Uterus (tissue), 4 donors: ENCODE results near the gene ARMH4. TPM values are rescaled to one million over a fixed set of nuclear protein-coding genes. Genes with fewer than 3 reads are reported as not detected.
A peak's percentile ranks its signal among the peaks of the same experiment; 100 is the strongest.

ENCODE experiments used
- DNase-seq, 2 donors: peaks; one replicate each; pipeline ENCODE4 v3.0.0-alpha.2; 2019 to 2020
- H3K27ac ChIP-seq, 2 donors: fragments of 200-600 bp; sonication (generic); 1 replicate in 1 of 2; 2 replicates in 1 of 2; pipeline ENCODE4 v1.5.1; 2016 to 2018
- H3K27me3 ChIP-seq, 2 donors: fragments of 200-600 bp; sonication (generic); one replicate each; pipeline ENCODE4 v1.5.1; 2018 to 2019; ENCODE audit warnings: control low read depth in 1 of 2
- H3K36me3 ChIP-seq, 2 donors: fragments of 200-600 bp; sonication (generic); one replicate each; pipeline ENCODE4 v1.5.1; 2019; ENCODE audit warnings: control low read depth in 1 of 2
- H3K4me1 ChIP-seq, 2 donors: fragments of 200-600 bp; sonication (generic); one replicate each; pipeline ENCODE4 v1.5.1; 2018 to 2019; ENCODE audit warnings: control low read depth in 1 of 2
- H3K4me3 ChIP-seq, 2 donors: fragments of 200-600 bp; sonication (generic); 1 replicate in 1 of 2; 2 replicates in 1 of 2; pipeline ENCODE4 v1.5.1; 2018 to 2019; ENCODE audit warnings: mild to moderate bottlenecking in 1 of 2
- H3K9me3 ChIP-seq, 2 donors: fragments of 200-600 bp; sonication (generic); one replicate each; pipeline ENCODE4 v1.5.1; 2019; ENCODE audit warnings: control low read depth in 1 of 2
- POLR2A ChIP-seq, 2 donors: fragments of 450-650 bp; IDR thresholded peaks; one replicate each; pipeline ENCODE4 v1.6.1; 2016; ENCODE audit warnings: antibody characterized with exemption in 2 of 2, mild to moderate bottlenecking in 1 of 2, moderate library complexity in 1 of 2
- intact Hi-C: fragments of 100-400 bp; cut with DNase I; formaldehyde crosslinking; loops from one replicate; pipeline ENCODE4 v1.15.1; 2023; ENCODE audit warnings: low total_unique reads
- small RNA-seq: library from RNA; depleted of rRNA; stranded (forward); fragments of <200 nt; gene quantifications from one replicate; pipeline ENCODE3, GENCODE V24; 2016
- total RNA-seq, 4 donors: library from RNA; depleted of rRNA in 3 of 4; stranded (reverse); fragments of >200 nt in 3 of 4; gene quantifications; one replicate each; pipeline versions ENCODE4 v1.1.0 to v1.2.4, GENCODE V29; 2014 to 2023
- TF ChIP-seq, protein P1 (sequence below), 4 experiments: fragments of 200-600 bp in 2 of 4; fragments of 450-650 bp in 2 of 4; sonication (generic) in 2 of 4; IDR thresholded peaks; one replicate each; pipeline ENCODE4 v1.5.1; 2016 to 2019; ENCODE audit warnings: antibody characterized with exemption in 4 of 4, mild to moderate bottlenecking in 2 of 4, moderate library complexity in 1 of 4
- donor health status: DM: yes; HTN: yes; CAD: no.

ARMH4 gene
- total RNA-seq, 4 donors from 2014 or later, result 8.2 to 49.9 (median 11.2) TPM

- DNase-seq, result peak; percentile 20 to 22
- no peaks in the 10 kb centered on the region for H3K9me3 ChIP-seq
- intact Hi-C loops, result no loop called here
- TF ChIP-seq, protein P1, sequence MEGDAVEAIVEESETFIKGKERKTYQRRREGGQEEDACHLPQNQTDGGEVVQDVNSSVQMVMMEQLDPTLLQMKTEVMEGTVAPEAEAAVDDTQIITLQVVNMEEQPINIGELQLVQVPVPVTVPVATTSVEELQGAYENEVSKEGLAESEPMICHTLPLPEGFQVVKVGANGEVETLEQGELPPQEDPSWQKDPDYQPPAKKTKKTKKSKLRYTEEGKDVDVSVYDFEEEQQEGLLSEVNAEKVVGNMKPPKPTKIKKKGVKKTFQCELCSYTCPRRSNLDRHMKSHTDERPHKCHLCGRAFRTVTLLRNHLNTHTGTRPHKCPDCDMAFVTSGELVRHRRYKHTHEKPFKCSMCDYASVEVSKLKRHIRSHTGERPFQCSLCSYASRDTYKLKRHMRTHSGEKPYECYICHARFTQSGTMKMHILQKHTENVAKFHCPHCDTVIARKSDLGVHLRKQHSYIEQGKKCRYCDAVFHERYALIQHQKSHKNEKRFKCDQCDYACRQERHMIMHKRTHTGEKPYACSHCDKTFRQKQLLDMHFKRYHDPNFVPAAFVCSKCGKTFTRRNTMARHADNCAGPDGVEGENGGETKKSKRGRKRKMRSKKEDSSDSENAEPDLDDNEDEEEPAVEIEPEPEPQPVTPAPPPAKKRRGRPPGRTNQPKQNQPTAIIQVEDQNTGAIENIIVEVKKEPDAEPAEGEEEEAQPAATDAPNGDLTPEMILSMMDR (IDR thresholded peaks at IDR 0.05), result peak in 2 of 4 experiments; percentile 5 to 20
- TF ChIP-seq POLR2A (IDR thresholded peaks at IDR 0.05), result no peak
- peak overlapping the region; percentile 58 to 85 for H3K27ac ChIP-seq
- H3K36me3 ChIP-seq, result no peaks in the 10 kb centered on the region
- H3K4me1 ChIP-seq, result peaks cover 0 to 12% of the 10 kb centered on the region in 2 donors
- H3K4me3 ChIP-seq, result no peak overlapping the region
- H3K27me3 ChIP-seq, result no peaks in the 10 kb centered on the region
These were observed 189.5 kb downstream of the ARMH4 start for GRCh38 chr14:57962325-57963035.

GRCh38 chr14:57961786-57962060 is 190.3 kb downstream of the ARMH4 start:
- TF ChIP-seq, protein P1 (IDR thresholded peaks at IDR 0.05), result no peak
- TF ChIP-seq POLR2A (IDR thresholded peaks at IDR 0.05), result no peak
- no peak for DNase-seq

DNA sequence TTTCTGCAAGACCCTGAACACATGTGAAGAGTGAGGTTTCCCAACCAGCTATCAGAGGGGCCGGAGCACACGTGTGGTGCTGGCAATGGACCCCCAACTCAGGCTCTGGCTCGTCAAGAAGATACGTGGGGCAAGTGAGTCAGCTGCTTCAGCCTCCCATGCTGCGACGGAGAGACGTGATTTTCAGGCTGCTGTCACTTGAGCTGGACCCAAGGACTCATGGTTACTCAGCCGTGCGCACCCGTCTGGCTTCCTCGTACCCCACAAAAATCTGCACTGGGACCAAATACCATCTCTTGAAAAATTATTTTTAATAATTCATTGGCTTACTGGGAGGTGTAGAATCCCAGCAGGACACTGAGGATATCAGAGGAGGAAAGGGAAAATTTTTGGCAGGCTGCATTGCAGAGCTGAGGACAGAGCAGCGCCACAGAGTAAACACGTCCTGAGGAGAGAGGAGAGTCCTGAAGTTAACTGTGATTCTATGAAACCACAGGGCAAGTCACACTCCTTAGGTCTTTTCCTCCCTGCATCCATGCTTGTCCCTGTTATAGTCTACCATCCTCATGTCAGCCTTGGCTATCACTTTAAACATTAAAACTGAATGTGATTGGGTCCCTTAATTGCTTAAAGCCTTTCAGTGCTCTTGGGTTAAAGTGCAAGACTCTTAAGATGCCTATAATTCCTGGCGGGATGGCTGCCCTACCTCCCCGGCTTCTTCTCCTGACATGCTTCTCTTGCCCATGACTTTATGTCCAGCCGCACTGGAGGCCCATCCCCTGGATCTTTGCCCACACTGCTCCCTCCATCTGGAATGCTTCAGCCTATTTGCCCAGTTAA is 190.8 kb downstream of the ARMH4 start:
- Histone ChIP-seq H3K27me3 (no peaks in the 10 kb centered on the region), H3K9me3 (no peaks in the 10 kb centered on the region), H3K27ac (peak overlapping the region; percentile 58 to 85), H3K4me3 (no peak overlapping the region), H3K4me1 (peaks cover 0 to 12% of the 10 kb centered on the region in 2 donors), H3K36me3 (no peaks in the 10 kb centered on the region)
- no peak for TF ChIP-seq POLR2A (IDR thresholded peaks at IDR 0.05)
- TF ChIP-seq, protein P1 (IDR thresholded peaks at IDR 0.05), result no peak
- DNase-seq, result no peak
- intact Hi-C loops, result no loop called here

More at GRCh38 chr14:57961786-57962060, 190.3 kb downstream of the ARMH4 start:
- Histone ChIP-seq H3K9me3 (no peaks in the 10 kb centered on the region), H3K27me3 (no peaks in the 10 kb centered on the region), H3K4me1 (peaks cover 0 to 12% of the 10 kb centered on the region in 2 donors), H3K36me3 (no peaks in the 10 kb centered on the region), H3K4me3 (no peak overlapping the region), H3K27ac (peak overlapping the region; percentile 58 to 85)
- intact Hi-C loops, result no loop called here

DNA sequence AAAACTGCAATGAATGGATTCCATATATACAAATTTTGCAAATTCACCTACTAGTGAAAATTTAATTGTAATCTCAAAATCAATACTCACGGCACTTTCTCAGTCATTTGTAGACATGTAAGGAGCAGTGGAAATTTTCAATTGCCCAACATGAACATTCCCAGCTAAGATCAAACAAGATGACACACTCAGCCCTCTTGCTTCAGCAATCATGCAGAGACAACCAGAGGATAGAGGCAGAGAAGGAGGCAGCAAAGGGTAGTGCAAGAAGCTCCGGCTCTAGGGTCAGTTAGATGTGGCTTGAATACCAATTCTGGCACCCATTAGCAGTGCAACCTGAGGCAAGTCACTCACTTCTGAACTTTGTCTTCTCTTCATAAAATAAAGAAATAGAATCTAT is 194.6 kb downstream of the ARMH4 start:
- no peak for DNase-seq
- Histone ChIP-seq H3K27ac (no peak overlapping the region), H3K9me3 (no peaks in the 10 kb centered on the region), H3K4me3 (no peak overlapping the region), H3K36me3 (no peaks in the 10 kb centered on the region), H3K4me1 (no peaks in the 10 kb centered on the region), H3K27me3 (no peaks in the 10 kb centered on the region)
- intact Hi-C loops, result no loop called here
- TF ChIP-seq, protein P1 (IDR thresholded peaks at IDR 0.05), result no peak
- no peak for TF ChIP-seq POLR2A (IDR thresholded peaks at IDR 0.05)

Small RNA genes within 50 kb of the gene (small RNA-seq; reads per million reads assigned to genes)
- not detected for gene RN7SL598P

Other genes starting within 250 kb of the ARMH4 start
- 100 to 1,000 TPM in 1 of 4 donors, 10 to 100 TPM in 3; 57.4 to 203 (median 78.8) TPM for gene ACTR10, start 47.9 kb upstream of the ARMH4 start, total RNA-seq
- 100 to 1,000 TPM in 2 of 4 donors, 10 to 100 TPM in 2; 61.2 to 204 (median 114) TPM for gene PSMA3, start 92.6 kb upstream of the ARMH4 start, total RNA-seq
- 10 to 100 TPM in 2 of 4 donors, 1 to 10 TPM in 2; 8.2 to 37.5 (median 21.0) TPM for gene ARID4A, start 146.3 kb upstream of the ARMH4 start, total RNA-seq
- 10 to 100 TPM in 1 of 4 donors, not detected in 3; 18.7 TPM for gene TOMM20L, start 243.7 kb upstream of the ARMH4 start, total RNA-seq